HEK293T (cell line): ENCODE data around the gene CD300H.

Source experiments
- CTCF ChIA-PET: fragments of 350-600 bp; formaldehyde crosslinking; extraction: SDS; loops from one replicate; lab custom pipeline; 2021; ENCODE audit warnings: antibody characterized with exemption, inconsistent platforms; lab: Yijun Ruan, JAX
- POLR2A ChIA-PET: fragments of 350-600 bp; formaldehyde crosslinking; extraction: SDS; loops from one replicate; lab custom pipeline; 2020; ENCODE audit warnings: antibody characterized with exemption, inconsistent platforms; lab: Yijun Ruan, JAX
- DNase-seq: peaks from one replicate; pipeline ENCODE4 v3.0.0; 2012; ENCODE audit warnings: mixed read lengths; ENCODE audit errors: extremely low spot score
- ARNT ChIP-seq: fragments of 450-650 bp; IDR thresholded peaks from 2 replicates; pipeline ENCODE4 v1.6.1; 2017; ENCODE audit warnings: mild to moderate bottlenecking
- BHLHE40 ChIP-seq: fragments of 450-650 bp; IDR thresholded peaks from 2 replicates; pipeline ENCODE4 v1.6.1; 2016; ENCODE audit warnings: mild to moderate bottlenecking, moderate library complexity, borderline replicate concordance
- CTBP1 ChIP-seq: fragments of 450-650 bp; IDR thresholded peaks from 2 replicates; pipeline ENCODE4 v1.6.1; 2016; ENCODE audit warnings: borderline replicate concordance
- ELF4 ChIP-seq: fragments of 450-650 bp; IDR thresholded peaks from 2 replicates; pipeline ENCODE4 v1.6.1; 2017; ENCODE audit warnings: antibody characterized with exemption
- FOXA1 ChIP-seq: fragments of 450-650 bp; IDR thresholded peaks from 2 replicates; pipeline ENCODE4 v1.6.1; 2016; ENCODE audit warnings: mild to moderate bottlenecking
- FOXK2 ChIP-seq: fragments of 450-650 bp; IDR thresholded peaks from 2 replicates; pipeline ENCODE4 v1.6.1; 2016; ENCODE audit warnings: mild to moderate bottlenecking
- FOXM1 ChIP-seq: fragments of 450-650 bp; IDR thresholded peaks from 2 replicates; pipeline ENCODE4 v1.6.1; 2017; ENCODE audit warnings: mild to moderate bottlenecking, borderline replicate concordance
- HDGF ChIP-seq: fragments of 450-650 bp; IDR thresholded peaks from 2 replicates; pipeline ENCODE4 v1.6.1; 2017; ENCODE audit warnings: antibody characterized with exemption, borderline replicate concordance
- L3MBTL2 ChIP-seq: fragments of 450-650 bp; conservative IDR thresholded peaks from 2 replicates; pipeline ENCODE4 v1.6.1; 2016; ENCODE audit warnings: mild to moderate bottlenecking
- LEF1 ChIP-seq: fragments of 450-650 bp; IDR thresholded peaks from 2 replicates; pipeline ENCODE4 v1.6.1; 2017; ENCODE audit warnings: mild to moderate bottlenecking, borderline replicate concordance
- NFRKB ChIP-seq: fragments of 450-650 bp; IDR thresholded peaks from 2 replicates; pipeline ENCODE4 v1.6.1; 2016; ENCODE audit warnings: mild to moderate bottlenecking, moderate library complexity
- PKNOX1 ChIP-seq: fragments of 450-650 bp; IDR thresholded peaks from 2 replicates; pipeline ENCODE4 v1.6.1; 2016
- SP1 ChIP-seq: fragments of 450-650 bp; IDR thresholded peaks from 2 replicates; pipeline ENCODE4 v1.6.1; 2017
- SUZ12 ChIP-seq: fragments of 450-650 bp; IDR thresholded peaks from 2 replicates; pipeline ENCODE4 v1.6.1; 2016; ENCODE audit warnings: mild to moderate bottlenecking
- TARDBP ChIP-seq: fragments of 450-650 bp; IDR thresholded peaks from 2 replicates; pipeline ENCODE4 v1.6.1; 2016
- ZNF384 ChIP-seq: fragments of 450-650 bp; IDR thresholded peaks from 2 replicates; pipeline ENCODE4 v1.6.1; 2016

CD300H gene

GRCh38 chr17:74569020-74570003, 2.0 kb upstream of the CD300H start:
- TF ChIP-seq NFRKB (no peak), TARDBP (no peak), FOXK2 (no peak), PKNOX1 (no peak), CTBP1 (no peak), ZNF384 (no peak), SUZ12 (no peak), BHLHE40 (no peak), L3MBTL2 (no peak), FOXM1 (no peak), LEF1 (no peak), ELF4 (no peak), SP1 (no peak), FOXA1 (no peak), HDGF (no peak), ARNT (no peak)
- CTCF ChIA-PET: no interaction called here

GRCh38 chr17:74568106-74568873, 981 bp upstream of the CD300H start:
- no peak for TF ChIP-seq NFRKB
- TF ChIP-seq ELF4: no peak
- TF ChIP-seq ZNF384: no peak
- TF ChIP-seq SUZ12: no peak
- no peak for TF ChIP-seq L3MBTL2
- TF ChIP-seq FOXM1: no peak
- TF ChIP-seq SP1: no peak
- TF ChIP-seq PKNOX1: no peak
- no peak for TF ChIP-seq FOXK2
- no peak for TF ChIP-seq BHLHE40
- TF ChIP-seq FOXA1: no peak
- no peak for TF ChIP-seq ARNT
- TF ChIP-seq TARDBP: no peak
- no peak for TF ChIP-seq CTBP1
- no peak for TF ChIP-seq LEF1
- TF ChIP-seq HDGF: no peak
- DNase-seq: no peak
- CTCF ChIA-PET: no interaction called here
- POLR2A ChIA-PET: no interaction called here

More at GRCh38 chr17:74569020-74570003, 2.0 kb upstream of the CD300H start:
- POLR2A ChIA-PET: no interaction called here
- DNase-seq: no peak

GRCh38 chr17:74566132-74566753, 1.1 kb downstream of the CD300H start:
- no peak for TF ChIP-seq ZNF384
- no peak for TF ChIP-seq FOXA1
- TF ChIP-seq LEF1: no peak
- no peak for TF ChIP-seq ARNT
- TF ChIP-seq TARDBP: no peak
- TF ChIP-seq PKNOX1: no peak
- TF ChIP-seq HDGF: no peak
- TF ChIP-seq FOXK2: no peak
- no peak for TF ChIP-seq NFRKB
- no peak for TF ChIP-seq L3MBTL2
- no peak for TF ChIP-seq SUZ12
- CTCF ChIA-PET: interaction anchor here (0.6 to 2.0 kb wide), 22 partner anchors 8 to 205 kb away, joined by 3 to 22 read pairs (median 4); partner anchors contain the start of genes CD300C and RAB37
- POLR2A ChIA-PET: interaction anchor here (0.6 kb wide), 1 partner anchor 210 kb away, joined by 3 read pairs; the partner anchor contains the start of gene NAT9
- DNase-seq: peak; percentile 74

DNA sequence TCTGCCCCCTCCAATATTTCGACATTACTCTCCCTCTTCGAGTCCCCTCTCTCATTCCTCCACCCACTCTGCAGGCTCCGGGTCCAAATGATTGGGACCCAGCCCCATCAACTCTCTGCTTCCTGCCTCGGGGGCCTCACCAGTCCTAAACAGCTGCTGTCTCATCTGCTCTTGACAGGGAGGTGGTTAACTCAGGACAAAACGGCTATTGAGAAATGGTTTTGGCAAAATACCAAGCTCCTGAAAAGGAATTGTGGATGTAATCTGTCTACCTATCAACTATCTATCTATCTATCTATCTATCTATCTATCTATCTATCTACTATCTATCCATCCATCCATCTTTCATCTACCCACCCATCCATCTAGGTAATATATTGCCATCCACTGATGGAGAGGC, 2.2 kb downstream of the CD300H start:
- no peak for DNase-seq
- CTCF ChIA-PET: interaction anchor here (0.6 to 0.7 kb wide), 2 partner anchors 442 to 1467 kb away, joined by 3 read pairs; no protein-coding TSS in a partner anchor
- POLR2A ChIA-PET: no interaction called here
- no peak for TF ChIP-seq ZNF384
- TF ChIP-seq SUZ12: no peak
- TF ChIP-seq PKNOX1: no peak
- no peak for TF ChIP-seq ELF4
- no peak for TF ChIP-seq TARDBP
- TF ChIP-seq LEF1: no peak
- TF ChIP-seq SP1: no peak
- TF ChIP-seq FOXM1: no peak
- no peak for TF ChIP-seq ARNT
- no peak for TF ChIP-seq FOXK2
- no peak for TF ChIP-seq FOXA1
- TF ChIP-seq NFRKB: no peak
- TF ChIP-seq L3MBTL2: no peak
- TF ChIP-seq CTBP1: no peak
- TF ChIP-seq BHLHE40: no peak
- TF ChIP-seq HDGF: no peak
